T-helper 2 cell treated with Interferon-gamma antibody and Interleukin-4, amounts not matched to agents 100 ng/mL and 5 ng/mL, for 36 hours (primary cell): Measurements from ENCODE around the gene NEK6. TPM values are rescaled to one million over a fixed set of nuclear protein-coding genes. Genes with fewer than 3 reads are reported as not detected.
"Not testable (repeated sequence)": the region's sequence is repeated elsewhere in the genome, so short reads cannot be mapped to it uniquely, and the experiment has no call there.

ENCODE experiments used
- intact Hi-C: fragments of 100-400 bp; cut with micrococcal nuclease; formaldehyde crosslinking; loops from one replicate; pipeline ENCODE4 v1.15.1; 2023
- total RNA-seq: library from RNA; stranded (reverse); gene quantifications from 2 replicates; pipeline ENCODE4 v1.2.3, GENCODE V29; 2022

NEK6 gene
- total RNA-seq, 1 donor from 2014 or later, result 28.6 TPM

GRCh38 chr9:124222918-124223720 is 34.6 kb upstream of the NEK6 start:
- intact Hi-C loops, result no loop called here

DNA sequence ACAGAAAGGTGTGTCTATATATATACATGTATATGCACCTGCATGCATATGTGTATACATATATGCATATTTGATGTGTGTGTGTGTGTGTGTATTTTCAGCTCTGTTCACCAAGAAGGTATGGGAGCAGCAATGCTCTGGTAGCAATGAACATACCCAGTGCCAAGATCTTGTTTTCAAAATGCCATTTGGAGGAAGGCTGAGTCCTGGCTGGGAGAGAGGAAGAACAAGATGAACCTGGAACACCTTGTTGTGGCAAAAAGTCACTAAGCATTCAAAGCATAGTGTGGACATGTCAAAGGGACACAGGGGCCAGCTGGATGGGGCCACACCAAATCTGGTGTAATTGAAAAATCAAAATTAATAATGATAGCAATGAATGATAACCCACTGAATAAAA is 31.8 kb upstream of the NEK6 start:
- intact Hi-C loops, result no loop called here

DNA sequence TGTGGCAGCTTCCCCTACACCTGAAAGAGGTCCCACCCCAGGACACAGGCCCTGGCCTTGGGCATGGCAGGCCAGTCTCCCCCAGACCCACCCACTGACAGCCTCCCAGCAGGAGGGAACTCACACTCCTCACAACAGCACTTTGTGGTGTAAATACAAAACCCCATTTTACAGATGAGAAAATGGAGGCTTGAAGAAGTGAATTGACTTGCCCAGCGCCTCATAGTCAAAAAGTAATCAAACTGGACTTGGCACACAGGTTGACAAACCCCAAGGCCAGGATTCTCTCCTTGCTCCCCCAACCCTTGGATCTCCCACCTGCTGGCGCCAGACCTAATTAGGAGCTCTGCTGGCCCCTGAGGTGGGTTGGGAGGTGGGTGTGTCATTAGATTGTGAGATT is 29.2 kb upstream of the NEK6 start:
- intact Hi-C loops, result no loop called here

DNA sequence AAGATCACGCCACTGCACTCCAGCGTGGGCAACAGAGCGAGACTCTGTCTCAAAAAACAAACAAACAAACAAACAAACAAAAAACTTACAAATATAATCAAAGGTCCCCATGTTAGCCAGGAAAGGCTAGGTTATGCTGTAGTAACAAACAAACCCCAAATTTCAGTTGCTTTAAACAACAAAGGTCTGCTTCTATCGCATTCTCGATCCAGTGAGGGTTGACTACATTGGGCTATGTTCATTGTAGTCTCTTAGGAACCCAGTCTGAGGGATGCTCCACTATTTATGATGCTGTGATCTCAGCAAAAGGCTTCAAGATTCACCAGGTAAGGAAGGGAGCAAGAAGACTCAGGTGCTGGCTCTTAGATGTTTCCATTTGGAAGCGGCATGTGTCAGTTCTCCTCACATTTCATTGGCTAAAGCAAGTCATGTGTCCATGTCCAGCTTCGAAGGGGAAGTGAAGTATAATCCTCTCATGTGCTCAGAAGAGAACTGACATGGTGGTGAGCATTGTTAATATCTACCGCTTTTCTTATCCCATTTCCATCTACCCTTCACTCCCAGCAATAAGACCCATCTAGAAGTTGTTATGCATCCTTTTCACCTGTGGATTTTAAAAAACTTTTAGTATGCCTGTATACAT is 26.5 kb upstream of the NEK6 start:
- intact Hi-C loops, result no loop called here

DNA sequence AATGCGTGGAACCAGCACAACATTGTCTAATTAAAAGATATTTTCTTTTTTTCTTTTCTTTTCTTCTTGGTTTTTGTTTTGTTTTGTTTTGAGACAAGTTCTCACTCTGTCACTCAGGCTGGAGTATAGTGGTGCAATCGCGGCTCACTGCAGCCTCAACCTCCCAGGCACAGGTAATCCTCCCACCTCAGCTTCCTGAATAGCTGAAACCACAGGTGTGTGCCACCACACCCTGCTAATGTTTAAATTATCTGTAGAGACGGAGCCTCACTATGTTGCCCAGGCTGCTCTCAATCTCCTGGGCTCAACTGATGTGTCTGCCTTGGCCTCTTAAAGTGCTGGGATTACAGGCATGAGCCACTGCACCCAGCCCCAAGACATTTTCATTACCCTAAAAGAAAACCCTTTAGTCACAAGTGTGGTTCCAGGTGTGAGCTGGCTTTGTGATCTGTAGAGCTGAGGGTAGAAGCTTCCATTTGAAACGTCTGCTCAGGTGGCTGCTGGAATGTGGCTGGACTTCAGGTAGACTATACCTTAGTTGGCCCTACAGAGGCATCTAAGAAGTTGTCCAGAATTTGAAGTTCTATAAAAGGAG is 19.1 kb upstream of the NEK6 start:
- intact Hi-C loops, result no loop called here

GRCh38 chr9:124239249-124240073 is 18.3 kb upstream of the NEK6 start:
- intact Hi-C loops, result no loop called here

- intact Hi-C loops, result no loop called here
Observed at GRCh38 chr9:124242331-124243194, 15.2 kb upstream of the NEK6 start.

DNA sequence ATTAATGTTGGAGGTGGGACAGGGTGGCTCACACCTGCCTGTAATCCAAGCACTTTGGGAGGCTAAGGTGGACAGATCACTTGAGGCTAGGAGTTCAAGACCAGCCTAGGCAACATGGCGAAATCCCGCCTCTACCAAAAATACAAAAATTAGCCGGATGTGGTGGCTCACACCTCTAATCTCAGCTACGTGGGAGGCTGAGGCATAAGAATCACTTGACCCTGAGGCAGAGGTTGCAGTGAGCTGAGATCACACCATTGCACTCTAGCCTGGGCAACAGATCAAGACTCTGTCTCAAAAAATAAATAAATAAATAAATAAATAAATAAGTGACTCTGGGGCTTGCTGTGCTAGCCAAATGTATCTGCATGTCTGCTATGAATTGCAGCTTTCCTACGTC is 10.4 kb upstream of the NEK6 start:
- intact Hi-C loops, result not testable (repeated sequence)

DNA sequence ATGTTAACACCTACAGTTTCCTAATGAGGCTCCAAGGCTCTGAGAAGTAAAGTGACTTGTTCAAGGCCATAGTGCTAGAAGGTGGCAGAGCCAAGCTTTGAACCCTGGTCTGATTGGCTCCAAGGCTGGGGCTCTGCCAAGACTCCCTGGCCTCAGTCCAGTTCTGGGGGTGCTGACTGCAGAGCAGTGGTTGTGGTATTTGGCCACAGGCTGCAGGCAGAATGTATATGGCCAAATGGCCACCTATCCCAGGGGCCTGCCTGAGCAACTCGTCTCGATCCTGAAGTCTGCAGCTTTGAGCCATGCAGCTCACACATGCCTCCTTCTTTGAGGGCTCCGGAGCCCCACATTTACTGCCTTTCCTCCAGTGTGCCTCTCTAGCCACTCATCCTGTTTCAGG is 9.7 kb upstream of the NEK6 start:
- intact Hi-C loops, result no loop called here

- intact Hi-C loops, result no loop called here
Observed at GRCh38 chr9:124248960-124249359, 8.8 kb upstream of the NEK6 start.

DNA sequence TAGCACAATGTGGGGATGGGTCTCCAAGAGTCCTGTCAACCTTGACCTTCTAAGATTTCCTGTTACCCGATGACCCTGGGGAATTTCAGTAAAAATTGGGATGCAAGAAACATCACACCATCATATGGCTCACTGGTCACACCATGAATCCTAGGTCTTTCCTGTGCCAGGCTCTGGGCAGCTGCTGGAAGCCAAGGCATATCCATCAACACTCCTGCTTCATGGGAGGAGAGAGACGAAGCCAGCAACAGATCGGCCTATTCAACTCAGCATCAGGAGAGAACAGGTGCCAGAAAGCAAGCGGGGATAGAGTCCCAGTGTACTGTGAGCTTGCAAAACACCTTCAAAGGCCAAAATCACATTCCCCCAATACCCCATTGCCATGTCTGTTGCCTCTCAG is 6.5 kb upstream of the NEK6 start:
- intact Hi-C loops, result loop anchor here (2.0 kb wide), 1 partner anchor 124 kb away; no protein-coding TSS in a partner anchor

DNA sequence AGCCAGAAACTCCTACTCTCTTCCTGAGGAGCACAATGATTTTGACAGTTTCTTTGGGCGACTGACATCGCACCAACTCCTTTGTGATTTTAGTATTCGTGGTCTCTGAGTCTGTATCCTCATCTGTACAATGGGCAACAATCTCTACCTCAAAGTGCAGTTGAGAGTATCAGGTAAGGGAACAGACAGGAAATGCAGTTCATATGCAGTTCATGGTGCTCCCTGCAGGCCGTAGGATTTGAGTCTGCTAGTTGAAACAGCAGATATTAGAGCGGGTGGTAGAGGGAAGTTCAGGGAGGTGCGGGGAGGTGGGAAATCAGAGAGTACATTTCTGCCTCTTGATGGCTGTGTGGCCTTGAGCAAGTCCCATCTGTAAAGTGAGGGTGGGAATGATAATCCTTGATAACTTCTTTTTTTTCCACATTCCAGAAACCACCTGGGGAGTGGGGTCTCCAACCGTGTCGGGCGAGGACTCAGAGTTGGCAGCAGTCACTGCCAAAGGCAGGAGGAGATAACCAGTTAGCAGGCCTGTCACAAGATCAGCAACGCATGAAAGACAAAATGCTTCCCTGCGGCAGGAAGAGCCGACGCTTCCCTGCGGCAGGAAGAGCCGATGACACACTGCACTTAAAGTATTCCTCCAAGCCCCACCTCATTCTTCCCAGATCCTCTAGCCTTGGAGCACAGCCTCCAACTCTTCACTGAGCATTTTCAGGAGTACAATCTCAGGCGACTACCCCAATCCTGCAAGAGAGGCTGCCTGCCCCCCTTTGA is 6.0 kb upstream of the NEK6 start:
- intact Hi-C loops, result loop anchor here (2.0 kb wide), 1 partner anchor 125 kb away; no protein-coding TSS in a partner anchor

DNA sequence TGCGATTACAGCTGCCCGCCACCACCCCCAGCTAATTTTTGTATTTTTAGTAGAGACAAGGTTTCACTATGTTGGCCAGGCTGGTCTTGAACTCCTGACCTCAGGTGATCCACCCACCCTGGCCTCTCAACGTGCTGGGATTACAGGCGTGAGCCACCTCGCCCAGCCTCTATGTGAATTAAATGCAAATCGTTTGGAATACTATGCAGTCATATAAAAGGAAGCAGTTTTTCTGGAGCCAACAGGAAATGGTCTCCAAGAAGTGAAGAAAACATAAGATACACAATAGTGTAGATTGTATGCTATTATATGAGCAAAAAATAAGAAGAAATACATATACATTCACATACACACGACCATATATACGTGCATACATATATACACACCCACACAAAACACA is 4.9 kb upstream of the NEK6 start:
- intact Hi-C loops, result not testable (repeated sequence)

DNA sequence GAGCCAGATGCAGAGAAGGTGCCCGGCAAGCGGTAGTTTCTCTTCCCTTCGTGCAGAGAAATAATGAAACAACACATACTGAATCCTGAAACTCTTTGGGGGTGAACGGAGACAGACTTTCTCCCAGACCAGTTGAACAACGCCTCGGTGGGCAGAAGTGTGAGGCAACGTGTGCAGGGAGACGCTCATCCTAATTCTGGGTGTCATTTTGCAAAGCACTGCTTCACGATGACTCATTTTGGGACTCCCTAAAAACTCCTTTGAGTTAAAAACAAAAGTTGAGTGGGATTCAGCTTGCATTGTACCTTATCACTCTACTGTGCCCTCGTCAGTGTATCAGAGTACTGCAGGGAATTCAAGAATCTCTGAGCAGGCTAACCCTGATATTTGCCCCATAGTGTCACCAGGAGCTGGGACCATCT is 3.5 kb upstream of the NEK6 start:
- intact Hi-C loops, result loop anchor here (2.0 kb wide), 1 partner anchor 51 kb away; no protein-coding TSS in a partner anchor

DNA sequence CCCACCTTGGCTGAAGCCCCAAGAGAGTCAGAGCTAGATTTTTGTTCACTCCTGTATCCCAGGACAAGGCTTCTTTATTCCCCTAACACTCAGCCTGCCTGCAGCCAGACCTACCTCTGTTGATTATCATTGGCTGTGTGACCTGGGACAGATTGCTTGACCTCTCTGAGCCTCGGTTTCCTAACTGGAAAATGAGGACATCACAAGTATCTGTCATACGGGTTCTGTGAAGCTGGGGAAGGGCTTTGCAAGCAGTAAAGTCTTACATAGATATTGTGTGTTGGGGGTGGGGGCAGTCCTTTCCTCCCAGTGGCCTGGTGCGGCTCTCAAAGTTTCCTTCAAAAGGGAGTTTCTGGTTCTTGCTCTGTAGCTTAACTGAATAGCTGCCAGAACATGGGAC is 2.5 kb upstream of the NEK6 start:
- intact Hi-C loops, result loop anchor here (2.0 to 5.0 kb wide), 2 partner anchors 38 to 52 kb away; no protein-coding TSS in a partner anchor

- intact Hi-C loops, result loop anchor here (5.0 kb wide), 1 partner anchor 39 kb away; no protein-coding TSS in a partner anchor
Observed at GRCh38 chr9:124256517-124257069, 1.2 kb upstream of the NEK6 start.

- intact Hi-C loops, result loop anchor here (5.0 kb wide), 1 partner anchor 40 kb away; no protein-coding TSS in a partner anchor
Observed at GRCh38 chr9:124257070-124257843, 492 bp upstream of the NEK6 start.

GRCh38 chr9:124258607-124259157 is 933 bp downstream of the NEK6 start:
- intact Hi-C loops, result loop anchor here (2.0 to 5.0 kb wide), 2 partner anchors 28 to 41 kb away; no protein-coding TSS in a partner anchor
